Stimulated activated CD8-positive, alpha-beta memory T cell treated with anti-CD3 and anti-CD28 coated beads, Interleukin-12 subunit alpha, Interleukin-12 subunit beta, amount 100 ng/mL, for 1 hour (primary cell): ENCODE data around the gene TMCO4.
"Not testable (repeated sequence)": the region's sequence is repeated elsewhere in the genome, so short reads cannot be mapped to it uniquely, and the experiment has no call there.

Experiments used
- DNase-seq: peaks from one replicate; pipeline ENCODE4 v3.0.0-alpha.2; 2020; ENCODE audit warnings: low read depth

TMCO4 gene

DNA sequence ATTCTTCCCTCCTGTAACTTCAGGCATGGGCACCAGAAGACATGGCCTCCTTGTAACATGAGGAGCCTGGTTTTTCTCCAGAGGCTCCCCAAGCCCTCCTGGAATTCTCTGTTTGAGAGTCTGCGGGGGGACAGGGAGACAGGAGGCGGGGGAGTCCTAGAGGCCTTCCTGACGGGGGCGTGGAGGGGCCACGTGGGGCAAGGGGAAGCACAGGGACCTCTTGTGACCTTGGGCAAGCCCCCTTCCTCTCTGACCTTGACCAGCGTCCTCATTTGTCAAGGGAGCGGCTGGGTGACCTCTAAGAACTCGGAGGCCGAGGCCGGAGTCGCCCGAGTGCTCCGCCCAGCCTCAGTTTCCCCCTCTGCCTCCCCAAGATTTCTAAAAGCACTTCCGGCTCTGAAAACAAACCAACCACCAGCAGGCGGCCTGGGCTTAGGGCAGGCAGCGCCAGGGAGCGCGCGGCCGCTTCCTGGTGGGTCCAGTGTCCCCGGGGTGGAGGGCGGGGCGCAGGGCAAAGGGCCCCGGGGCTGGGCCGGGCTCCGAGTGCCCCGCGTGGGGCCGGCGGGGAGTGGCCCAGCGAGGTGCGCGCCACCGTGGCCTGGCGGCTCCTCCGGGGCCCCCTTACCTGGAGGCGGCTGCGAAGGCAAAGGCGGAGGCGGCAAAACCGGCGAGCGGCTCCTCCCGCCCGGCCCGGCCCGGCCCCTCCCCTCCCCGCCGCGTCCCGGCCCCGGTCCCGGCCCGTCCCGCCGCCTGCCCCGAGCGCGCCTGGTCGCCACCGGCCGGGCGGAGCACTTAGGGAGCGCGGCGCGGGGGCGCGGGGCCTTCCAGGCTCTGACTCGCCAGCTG is at the start of gene TMCO4:
TSS of gene TMCO4 (minus strand) at position 687 of the 846 bp plus-strand sequence. CDS start 19,158 bp downstream, outside the sequence.
- DNase-seq: peak; percentile 8

GRCh38 chr1:19849307-19849706 is 49.6 kb upstream of the TMCO4 start:
- not testable (repeated sequence) for DNase-seq

DNA sequence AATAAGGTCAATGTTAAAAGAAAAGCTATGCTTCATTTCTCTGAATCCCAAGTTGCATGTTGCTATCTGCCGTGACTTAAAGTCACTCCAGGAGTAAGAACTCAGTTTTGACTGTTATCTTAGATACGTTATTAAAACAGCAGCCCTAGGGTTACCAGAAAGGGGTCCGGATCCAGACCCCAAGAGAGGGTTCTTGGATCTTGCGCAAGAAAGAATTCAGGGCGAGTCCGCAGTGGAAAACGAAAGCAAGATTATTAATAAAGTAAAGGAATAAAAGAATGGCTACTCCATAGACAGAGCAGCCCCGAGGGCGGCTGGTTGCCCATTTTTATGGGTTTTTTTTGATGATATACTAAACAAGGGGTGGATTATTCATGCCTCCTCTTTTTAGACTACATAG is 47.6 kb upstream of the TMCO4 start:
- not testable (repeated sequence) for DNase-seq

DNA sequence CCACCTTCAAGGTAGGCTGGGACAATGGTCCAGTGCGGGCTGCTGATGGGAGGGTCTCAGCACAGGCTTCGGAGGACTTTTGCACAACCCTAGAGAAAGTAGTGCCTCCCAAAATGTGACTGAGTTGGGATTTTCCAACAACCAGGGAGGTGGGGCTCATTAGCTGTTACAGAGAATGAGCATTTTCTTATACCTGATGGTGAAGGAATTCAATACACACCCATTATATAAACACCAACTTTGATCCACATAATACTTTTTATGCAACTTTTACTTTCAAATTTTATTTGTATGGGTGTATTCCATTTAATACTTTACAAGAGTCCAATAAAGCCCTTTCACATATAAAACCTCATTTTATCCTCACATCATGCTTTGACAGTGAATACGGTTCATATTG is 46.6 kb upstream of the TMCO4 start:
- DNase-seq: no peak

DNA sequence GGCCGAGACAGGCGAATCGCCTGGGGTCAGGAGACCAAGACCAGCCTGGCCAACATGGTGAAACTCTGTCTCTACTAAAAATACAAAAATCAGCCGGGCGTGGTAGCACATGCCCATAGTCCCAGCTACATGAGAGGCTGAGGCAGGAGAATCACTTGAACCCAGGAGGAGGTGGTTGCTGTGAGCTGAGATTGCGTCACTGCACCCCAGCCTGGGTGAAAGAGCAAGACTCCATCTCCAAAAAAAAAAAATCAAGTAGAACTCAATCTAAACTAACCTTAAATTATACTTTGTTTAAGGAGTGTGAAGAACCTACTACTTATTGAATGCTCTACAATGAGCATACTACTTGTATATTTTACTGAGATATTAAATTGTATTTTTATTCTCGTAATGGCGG is 45.8 kb upstream of the TMCO4 start:
- no peak for DNase-seq

- no peak for DNase-seq
Measured at GRCh38 chr1:19844731-19845495, 45.2 kb upstream of the TMCO4 start.

GRCh38 chr1:19840228-19840627 is 40.5 kb upstream of the TMCO4 start:
- no peak for DNase-seq

- no peak for DNase-seq
Measured at GRCh38 chr1:19837866-19838265, 38.1 kb upstream of the TMCO4 start.

- DNase-seq: no peak
Measured at GRCh38 chr1:19835578-19835977, 35.9 kb upstream of the TMCO4 start.

- DNase-seq: no peak
Measured at GRCh38 chr1:19831441-19831840, 31.7 kb upstream of the TMCO4 start.

- DNase-seq: no peak
Measured at GRCh38 chr1:19828546-19828945, 28.8 kb upstream of the TMCO4 start.

DNA sequence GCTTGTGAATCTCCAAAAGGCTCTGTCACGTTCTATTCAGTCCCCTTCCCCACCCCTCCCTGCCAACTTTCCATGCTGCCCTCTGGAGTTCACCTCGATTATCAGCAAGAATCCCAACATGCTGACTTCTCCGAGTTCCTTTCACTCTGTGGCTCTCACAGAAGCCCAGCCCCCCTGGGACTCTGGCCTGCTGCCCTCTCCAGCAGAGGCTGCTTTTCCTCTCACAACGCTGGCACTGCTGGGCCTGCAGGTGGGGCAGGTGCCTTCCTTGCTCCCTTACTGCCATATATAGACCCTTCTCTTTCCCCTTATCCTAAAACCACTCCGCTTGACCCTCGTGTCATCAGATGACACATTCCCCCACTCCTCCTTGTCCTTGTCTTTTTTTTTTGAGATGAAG is 25.6 kb upstream of the TMCO4 start:
- DNase-seq: no peak

DNA sequence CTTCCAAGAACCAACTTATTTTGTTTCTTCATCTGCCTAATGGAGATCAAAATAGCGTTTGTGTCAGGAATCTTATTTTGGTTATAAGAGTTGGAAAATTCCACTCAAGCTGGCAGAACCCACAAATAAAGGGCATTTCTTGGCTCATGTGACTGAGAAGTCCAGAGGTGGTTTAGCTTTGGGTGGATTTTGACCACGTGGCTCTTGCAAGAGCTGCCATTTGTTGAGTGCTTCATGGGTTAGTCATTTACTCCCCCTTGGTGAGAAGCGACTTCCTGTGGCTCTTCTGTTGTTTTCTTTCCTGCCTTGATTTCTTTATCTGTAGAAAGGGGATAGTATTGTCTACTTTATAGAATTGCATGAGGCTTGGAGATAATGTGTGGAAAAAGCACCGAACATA is 24.8 kb upstream of the TMCO4 start:
- DNase-seq: no peak

DNA sequence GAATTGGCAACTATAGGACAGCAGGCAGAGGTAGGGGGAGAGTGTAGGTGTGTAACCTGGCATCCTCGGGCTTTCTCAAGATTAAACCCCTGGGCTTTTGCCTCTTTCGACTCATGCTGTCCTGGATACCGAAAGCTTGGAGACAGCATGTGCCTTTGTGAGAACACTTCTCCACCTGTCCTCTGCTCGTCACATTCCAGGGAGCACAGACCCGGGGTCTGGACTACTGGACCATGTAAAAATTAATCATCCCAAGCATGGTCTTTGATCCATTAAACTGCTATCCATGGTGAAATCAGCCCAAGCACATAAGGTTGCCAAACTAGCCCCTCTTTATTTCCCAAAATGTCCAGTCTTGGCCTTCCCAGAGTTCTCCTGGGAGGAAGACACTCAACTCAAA is 24.3 kb upstream of the TMCO4 start:
- DNase-seq: no peak

DNA sequence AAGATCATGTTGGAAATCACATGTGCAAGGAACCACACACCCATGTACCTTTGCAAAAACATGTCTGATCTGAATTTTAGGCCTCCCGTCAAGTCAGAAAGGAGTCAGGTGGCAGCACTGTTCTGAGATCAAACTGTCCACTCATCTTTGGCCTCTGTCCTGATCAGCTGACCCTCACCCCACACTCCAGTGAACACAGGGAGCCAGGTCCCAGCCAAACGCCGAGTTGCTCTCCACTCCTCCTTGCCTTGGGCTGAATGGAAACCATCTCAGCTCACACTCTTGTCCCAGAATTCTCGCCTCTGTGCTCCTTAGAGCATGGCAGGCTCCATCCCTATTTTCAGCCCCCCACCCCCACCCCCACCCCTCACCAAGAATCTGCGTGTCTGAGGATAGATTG is 20.0 kb upstream of the TMCO4 start:
- DNase-seq: no peak

GRCh38 chr1:19818324-19818723 is 18.6 kb upstream of the TMCO4 start:
- no peak for DNase-seq

DNA sequence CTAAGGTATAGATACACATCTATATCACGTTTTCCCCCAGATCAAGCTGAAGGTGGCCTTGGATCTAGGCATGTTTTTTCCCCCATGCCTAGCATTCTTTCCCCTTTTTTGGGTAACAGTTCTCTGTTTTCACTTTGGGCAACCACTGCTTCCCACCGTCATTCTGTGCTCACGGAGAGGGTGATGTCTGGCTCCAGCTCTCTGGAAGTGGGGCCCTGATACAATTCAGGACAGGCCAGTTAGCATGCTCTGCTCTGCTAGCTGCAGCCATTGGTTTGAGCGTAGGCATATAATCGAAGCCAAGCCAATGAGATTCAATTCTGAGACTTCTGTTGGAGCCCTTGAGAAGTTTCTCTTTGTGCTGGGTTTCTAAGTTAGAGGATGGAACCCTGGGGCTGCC is 17.4 kb upstream of the TMCO4 start:
- no peak for DNase-seq

- DNase-seq: not testable (repeated sequence)
Measured at GRCh38 chr1:19816737-19817086, 17.0 kb upstream of the TMCO4 start.

GRCh38 chr1:19815801-19816736 is 16.4 kb upstream of the TMCO4 start:
- DNase-seq: no peak

GRCh38 chr1:19814681-19815503 is 15.2 kb upstream of the TMCO4 start, which contains the start of gene RNF186:
Gene RNF186, minus strand, starts transcription at chr1:19815283. Its CDS starts 182 bp downstream, at chr1:19815101.
- no peak for DNase-seq

DNA sequence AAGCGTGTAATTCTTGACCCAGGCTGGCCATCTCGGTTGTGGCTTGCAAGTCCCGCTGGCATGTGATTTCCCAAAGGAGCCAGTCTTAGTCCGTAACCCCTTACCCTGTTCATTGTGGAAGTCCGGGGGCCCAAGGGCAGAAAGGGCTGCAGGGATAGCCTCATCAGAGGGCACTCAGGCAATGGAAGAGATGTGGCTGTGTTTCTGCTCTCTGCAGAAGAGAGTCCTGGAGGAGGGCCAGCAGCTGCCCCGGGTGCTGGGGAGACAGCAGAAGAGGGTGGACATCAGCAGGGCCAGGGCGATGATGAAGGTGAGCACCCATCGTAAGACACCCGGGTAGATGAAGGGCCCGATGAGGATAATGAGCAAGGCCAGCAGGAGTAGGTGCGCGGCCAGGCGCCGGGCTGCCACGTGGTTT is 14.5 kb upstream of the TMCO4 start:
- no peak for DNase-seq
